Activated naive CD4-positive, alpha-beta T cell treated with anti-CD3 and anti-CD28 coated beads for 36 hours (primary cell): ENCODE results near the gene CLIC5. TPM values are rescaled to one million over a fixed set of nuclear protein-coding genes. Genes with fewer than 3 reads are reported as not detected.

Source experiments
- CTCF ChIA-PET: fragments of 350-600 bp; sonication (Branson Sonifier 250); formaldehyde crosslinking; loops from one replicate; lab custom pipeline; 2021; ENCODE audit warnings: antibody characterized with exemption; lab: Charles Lee
- DNase-seq: peaks from one replicate; pipeline ENCODE4 v3.0.0-alpha.2; 2020
- H3K27ac Mint-ChIP-seq: one replicate; pipeline ENCODE4 v1.8.0; 2021; ENCODE audit warnings: mild to moderate bottlenecking, mixed read lengths
- H3K27me3 Mint-ChIP-seq: one replicate; pipeline ENCODE4 v1.8.0; 2021; ENCODE audit warnings: low read depth, mixed read lengths
- H3K36me3 Mint-ChIP-seq: one replicate; pipeline ENCODE4 v1.8.0; 2021; ENCODE audit warnings: low read depth, mixed read lengths
- H3K4me1 Mint-ChIP-seq: one replicate; pipeline ENCODE4 v1.8.0; 2021; ENCODE audit warnings: low read depth, mixed read lengths
- H3K4me3 Mint-ChIP-seq: one replicate; pipeline ENCODE4 v1.8.0; 2021; ENCODE audit warnings: mild to moderate bottlenecking, moderate library complexity, mixed read lengths
- H3K9me3 Mint-ChIP-seq: one replicate; pipeline ENCODE4 v1.8.0; 2021; ENCODE audit warnings: mixed read lengths
- intact Hi-C: fragments of 100-400 bp; cut with micrococcal nuclease; formaldehyde crosslinking; loops from one replicate; pipeline ENCODE4 v1.15.1; 2023
- total RNA-seq, 2 experiments: library from RNA; stranded (reverse); gene quantifications; one replicate each; pipeline ENCODE4 v1.2.3, GENCODE V29; 2021

Gene CLIC5
- total RNA-seq, 2 experiments from 2014 or later: 0.52 to 1.5 TPM

GRCh38 chr6:46050845-46051405, 35.3 kb upstream of the CLIC5 start:
- H3K9me3 Mint-ChIP-seq: no peaks in the 10 kb centered on the region
- peaks cover 5% of the 10 kb centered on the region for H3K27me3 Mint-ChIP-seq
- no peak overlapping the region for H3K4me3 Mint-ChIP-seq
- CTCF ChIA-PET: interaction anchor here (0.8 kb wide), 1 partner anchor 29 kb away, joined by 3 read pairs; no protein-coding TSS in a partner anchor
- no peak for DNase-seq
- H3K4me1 Mint-ChIP-seq: peaks cover 7% of the 10 kb centered on the region
- H3K27ac Mint-ChIP-seq: no peak overlapping the region
- intact Hi-C loops: no loop called here
- H3K36me3 Mint-ChIP-seq: no peaks in the 10 kb centered on the region

DNA sequence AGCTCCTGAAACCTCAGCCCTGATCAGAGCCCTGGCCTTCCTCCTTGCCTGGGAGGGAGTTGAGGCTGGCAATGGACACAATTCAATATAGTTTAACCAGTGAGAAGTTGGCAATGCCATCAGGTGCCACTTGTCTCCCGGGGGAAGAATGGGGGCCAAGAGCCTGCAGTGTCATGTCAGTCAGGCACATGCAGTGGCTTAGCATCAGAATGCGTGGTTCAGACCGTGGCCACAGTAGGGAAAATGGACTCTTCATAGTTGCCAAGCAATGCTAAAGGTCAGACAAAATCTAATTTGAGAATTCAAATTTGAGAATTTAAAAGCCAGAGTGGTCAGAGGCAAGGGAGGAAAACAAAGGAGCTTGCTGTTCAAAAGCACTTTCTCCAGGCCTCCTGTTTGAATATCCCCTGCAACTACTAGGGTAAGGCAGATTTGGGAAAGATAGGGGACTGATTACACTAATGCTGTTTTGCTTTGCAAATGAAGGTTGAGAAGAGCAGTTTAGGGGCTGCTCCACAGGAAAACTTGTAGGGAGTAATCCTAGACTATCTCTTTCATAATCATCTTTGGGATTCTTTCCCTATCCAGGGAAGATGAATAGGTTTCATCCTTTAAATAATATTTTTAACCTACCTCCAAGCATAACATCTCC, 33.1 kb upstream of the CLIC5 start:
- Mint-ChIP-seq H3K27me3 (peaks cover 3% of the 10 kb centered on the region), H3K36me3 (no peaks in the 10 kb centered on the region), H3K4me3 (no peak overlapping the region), H3K27ac (no peak overlapping the region), H3K9me3 (no peaks in the 10 kb centered on the region), H3K4me1 (peaks cover 9% of the 10 kb centered on the region)
- CTCF ChIA-PET: no interaction called here
- DNase-seq: no peak
- intact Hi-C loops: no loop called here

DNA sequence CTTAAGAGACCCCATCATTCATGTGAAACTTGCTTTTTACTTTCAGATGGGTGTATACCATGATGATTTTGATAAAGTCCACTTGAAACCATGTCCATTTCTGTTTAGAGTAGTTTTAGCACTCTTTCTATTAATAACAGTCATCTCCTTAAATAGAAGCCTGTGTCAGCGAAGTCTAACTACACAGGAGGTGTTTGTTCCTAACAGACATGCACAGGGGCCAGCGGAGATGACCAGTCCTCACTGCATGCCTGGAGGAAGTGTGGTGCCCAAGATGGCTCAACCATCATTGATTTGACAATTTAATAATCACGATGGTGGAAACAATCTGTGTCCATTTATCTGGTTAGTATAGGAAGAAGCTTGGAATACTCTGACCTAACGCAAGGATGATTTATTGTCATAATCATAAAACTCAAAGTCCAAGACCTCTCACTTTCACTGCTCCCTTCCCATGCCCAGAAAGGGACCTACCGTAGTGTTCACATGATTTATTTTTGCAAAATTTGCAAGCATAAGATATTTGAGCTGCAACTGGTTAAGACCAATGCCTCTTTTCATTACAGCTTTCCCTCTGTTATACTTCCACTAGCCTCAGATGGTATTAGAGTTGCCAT, 31.0 kb upstream of the CLIC5 start:
- Mint-ChIP-seq H3K4me1 (peaks cover 4% of the 10 kb centered on the region), H3K4me3 (no peak overlapping the region), H3K27ac (no peak overlapping the region), H3K27me3 (peaks cover 3% of the 10 kb centered on the region), H3K9me3 (no peaks in the 10 kb centered on the region), H3K36me3 (no peaks in the 10 kb centered on the region)
- DNase-seq: no peak
- intact Hi-C loops: no loop called here
- CTCF ChIA-PET: no interaction called here

GRCh38 chr6:46044881-46045617, 29.4 kb upstream of the CLIC5 start:
- Mint-ChIP-seq H3K36me3 (no peaks in the 10 kb centered on the region), H3K4me1 (peaks cover 4% of the 10 kb centered on the region), H3K4me3 (no peak overlapping the region), H3K27ac (no peak overlapping the region), H3K27me3 (peaks cover 3% of the 10 kb centered on the region), H3K9me3 (no peaks in the 10 kb centered on the region)
- intact Hi-C loops: loop anchor here (5.0 kb wide), 1 partner anchor 582 kb away; no protein-coding TSS in a partner anchor
- DNase-seq: peak; percentile 30
- CTCF ChIA-PET: interaction anchor here (0.5 kb wide), 2 partner anchors 437 to 1452 kb away, joined by 3 to 4 read pairs; no protein-coding TSS in a partner anchor

DNA sequence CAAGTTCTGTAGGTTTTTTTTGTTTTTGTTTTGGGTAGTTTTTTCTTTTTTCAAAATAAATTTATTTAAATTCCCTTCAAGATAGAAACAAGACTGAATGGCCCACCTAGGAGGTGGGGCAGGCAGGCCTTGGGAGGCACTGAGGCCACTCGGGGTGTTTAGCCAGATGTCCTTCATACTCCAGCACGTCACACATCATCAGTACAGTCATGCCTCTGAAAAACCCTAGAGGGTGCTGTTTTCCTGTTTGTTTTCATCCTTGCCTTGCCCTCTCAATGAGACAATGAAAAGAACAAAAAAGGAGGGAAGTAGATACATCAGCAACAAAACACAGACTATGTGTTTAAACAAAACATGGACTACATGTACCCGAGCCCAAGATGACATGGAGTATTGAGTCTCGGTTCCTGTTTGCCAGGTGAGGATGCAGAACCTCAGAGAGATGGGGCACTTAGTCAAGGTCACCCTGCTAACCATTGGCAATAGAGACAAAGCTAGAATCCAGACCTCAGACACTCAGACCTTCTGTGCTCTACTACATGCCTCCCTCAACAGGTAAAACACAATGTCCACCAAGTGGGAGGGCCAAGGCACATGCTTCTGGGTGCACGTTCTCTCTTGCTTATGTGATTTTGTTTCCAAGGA, 26.8 kb upstream of the CLIC5 start:
- H3K27me3 Mint-ChIP-seq: no peaks in the 10 kb centered on the region
- no peaks in the 10 kb centered on the region for H3K9me3 Mint-ChIP-seq
- CTCF ChIA-PET: interaction anchor here (1.1 to 1.6 kb wide), 2 partner anchors 45 to 64 kb away, joined by 4 to 5 read pairs; no protein-coding TSS in a partner anchor
- peaks cover 4% of the 10 kb centered on the region for H3K4me1 Mint-ChIP-seq
- peak; percentile 20 for DNase-seq
- intact Hi-C loops: loop anchor here (1.0 to 5.0 kb wide), 4 partner anchors 48 to 585 kb away; no protein-coding TSS in a partner anchor
- no peak overlapping the region for H3K4me3 Mint-ChIP-seq
- no peaks in the 10 kb centered on the region for H3K36me3 Mint-ChIP-seq
- no peak overlapping the region for H3K27ac Mint-ChIP-seq

- Mint-ChIP-seq H3K27ac (no peak overlapping the region), H3K36me3 (no peaks in the 10 kb centered on the region), H3K4me3 (no peak overlapping the region), H3K4me1 (peaks cover 3% of the 10 kb centered on the region), H3K27me3 (no peaks in the 10 kb centered on the region), H3K9me3 (no peaks in the 10 kb centered on the region)
- intact Hi-C loops: loop anchor here (5.0 kb wide), 1 partner anchor 587 kb away; no protein-coding TSS in a partner anchor
- DNase-seq: no peak
- CTCF ChIA-PET: interaction anchor here (0.6 kb wide), 1 partner anchor 55 kb away, joined by 3 read pairs; no protein-coding TSS in a partner anchor
Measured at GRCh38 chr6:46040288-46040687, 24.6 kb upstream of the CLIC5 start.

DNA sequence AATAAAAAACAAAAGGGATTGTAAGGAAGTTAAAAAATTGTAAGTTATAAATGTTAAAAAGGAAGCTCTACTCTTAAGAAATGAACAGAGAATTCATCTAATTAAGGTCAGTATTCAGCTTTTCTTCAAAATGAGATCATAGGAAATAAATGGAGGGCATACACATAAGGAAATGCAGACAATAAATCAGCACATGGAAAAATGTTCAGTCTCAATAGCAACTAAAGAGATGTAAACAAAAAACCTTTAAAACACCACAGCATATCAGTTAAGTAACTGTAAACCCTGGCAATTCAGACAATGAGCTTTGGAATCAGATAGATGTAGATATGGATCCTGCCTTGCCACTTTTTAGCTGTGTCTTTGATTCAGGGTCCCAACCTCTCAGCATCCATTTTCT, 24.0 kb upstream of the CLIC5 start:
- intact Hi-C loops: loop anchor here (5.0 kb wide), 1 partner anchor 588 kb away; no protein-coding TSS in a partner anchor
- no peaks in the 10 kb centered on the region for H3K27me3 Mint-ChIP-seq
- H3K4me3 Mint-ChIP-seq: no peak overlapping the region
- no peak for DNase-seq
- H3K9me3 Mint-ChIP-seq: no peaks in the 10 kb centered on the region
- CTCF ChIA-PET: interaction anchor here (0.6 to 1.6 kb wide), 3 partner anchors 51 to 109 kb away, joined by 3 read pairs; no protein-coding TSS in a partner anchor
- peaks cover 2% of the 10 kb centered on the region for H3K4me1 Mint-ChIP-seq
- no peak overlapping the region for H3K27ac Mint-ChIP-seq
- no peaks in the 10 kb centered on the region for H3K36me3 Mint-ChIP-seq

DNA sequence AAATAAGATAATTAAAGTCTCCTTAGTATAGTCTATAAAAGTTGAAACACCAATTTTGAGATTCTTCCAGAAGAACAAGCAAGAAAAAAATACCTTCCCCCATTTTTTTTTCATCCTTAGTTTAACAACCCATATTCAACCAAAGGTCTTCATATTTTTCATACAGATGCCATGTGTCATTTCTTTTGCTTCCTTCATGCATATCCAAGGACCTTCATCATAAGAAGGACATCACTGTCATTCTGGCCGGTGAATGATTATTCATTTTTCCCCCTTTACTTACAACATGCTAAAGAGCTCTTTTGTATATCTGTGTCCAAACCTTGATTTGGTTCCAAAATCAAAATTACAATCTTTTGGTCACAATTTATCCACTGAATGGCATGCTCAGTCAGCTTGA, 21.3 kb upstream of the CLIC5 start:
- no peak for DNase-seq
- intact Hi-C loops: no loop called here
- no peak overlapping the region for H3K4me3 Mint-ChIP-seq
- H3K4me1 Mint-ChIP-seq: no peaks in the 10 kb centered on the region
- H3K27me3 Mint-ChIP-seq: no peaks in the 10 kb centered on the region
- H3K27ac Mint-ChIP-seq: no peak overlapping the region
- H3K36me3 Mint-ChIP-seq: no peaks in the 10 kb centered on the region
- no peaks in the 10 kb centered on the region for H3K9me3 Mint-ChIP-seq
- CTCF ChIA-PET: no interaction called here

- Mint-ChIP-seq H3K9me3 (no peaks in the 10 kb centered on the region), H3K4me3 (no peak overlapping the region), H3K4me1 (no peaks in the 10 kb centered on the region), H3K27me3 (no peaks in the 10 kb centered on the region), H3K36me3 (no peaks in the 10 kb centered on the region), H3K27ac (no peak overlapping the region)
- DNase-seq: no peak
- intact Hi-C loops: no loop called here
- CTCF ChIA-PET: no interaction called here
Measured at GRCh38 chr6:46035242-46035641, 19.6 kb upstream of the CLIC5 start.

GRCh38 chr6:46032110-46032998, 16.7 kb upstream of the CLIC5 start:
- intact Hi-C loops: no loop called here
- Mint-ChIP-seq H3K27ac (no peak overlapping the region), H3K9me3 (no peaks in the 10 kb centered on the region), H3K4me1 (no peaks in the 10 kb centered on the region), H3K4me3 (no peak overlapping the region), H3K27me3 (no peaks in the 10 kb centered on the region), H3K36me3 (no peaks in the 10 kb centered on the region)
- DNase-seq: no peak
- CTCF ChIA-PET: no interaction called here

DNA sequence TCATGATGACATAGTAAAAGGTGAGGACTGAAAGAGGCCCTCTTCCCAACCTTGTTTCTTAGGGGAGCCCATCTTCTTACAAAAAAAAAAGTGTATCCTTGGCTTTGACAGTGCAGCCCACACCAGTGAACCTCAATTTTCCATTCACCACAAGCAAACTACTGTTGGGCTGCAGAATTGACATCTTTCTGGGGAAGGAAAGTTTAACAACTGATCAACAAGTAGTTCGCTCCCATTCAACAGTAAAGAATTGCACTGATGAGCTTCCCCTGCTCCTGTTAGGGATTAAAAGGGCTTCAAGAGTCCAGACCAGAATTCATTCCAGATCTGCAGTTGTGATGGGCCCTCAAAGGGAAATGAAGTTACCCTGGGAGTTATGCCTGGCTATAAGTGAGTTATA, 13.9 kb upstream of the CLIC5 start:
- CTCF ChIA-PET: interaction anchor here (0.7 kb wide), 1 partner anchor 37 kb away, joined by 3 read pairs; no protein-coding TSS in a partner anchor
- Mint-ChIP-seq H3K27me3 (no peaks in the 10 kb centered on the region), H3K4me3 (no peak overlapping the region), H3K4me1 (no peaks in the 10 kb centered on the region), H3K36me3 (no peaks in the 10 kb centered on the region), H3K9me3 (no peaks in the 10 kb centered on the region), H3K27ac (no peak overlapping the region)
- intact Hi-C loops: no loop called here
- no peak for DNase-seq
